Fibroblast of peridontal ligament (primary cell): Measurements from ENCODE around the gene RAB26.
"Not testable (repeated sequence)": the region's sequence is repeated elsewhere in the genome, so short reads cannot be mapped to it uniquely, and the experiment has no call there.

ENCODE experiments used
- DNase-seq: peaks from one replicate; pipeline ENCODE4 v3.0.0-alpha.2; 2010; ENCODE audit errors: extremely low read depth

The RAB26 gene

DNA sequence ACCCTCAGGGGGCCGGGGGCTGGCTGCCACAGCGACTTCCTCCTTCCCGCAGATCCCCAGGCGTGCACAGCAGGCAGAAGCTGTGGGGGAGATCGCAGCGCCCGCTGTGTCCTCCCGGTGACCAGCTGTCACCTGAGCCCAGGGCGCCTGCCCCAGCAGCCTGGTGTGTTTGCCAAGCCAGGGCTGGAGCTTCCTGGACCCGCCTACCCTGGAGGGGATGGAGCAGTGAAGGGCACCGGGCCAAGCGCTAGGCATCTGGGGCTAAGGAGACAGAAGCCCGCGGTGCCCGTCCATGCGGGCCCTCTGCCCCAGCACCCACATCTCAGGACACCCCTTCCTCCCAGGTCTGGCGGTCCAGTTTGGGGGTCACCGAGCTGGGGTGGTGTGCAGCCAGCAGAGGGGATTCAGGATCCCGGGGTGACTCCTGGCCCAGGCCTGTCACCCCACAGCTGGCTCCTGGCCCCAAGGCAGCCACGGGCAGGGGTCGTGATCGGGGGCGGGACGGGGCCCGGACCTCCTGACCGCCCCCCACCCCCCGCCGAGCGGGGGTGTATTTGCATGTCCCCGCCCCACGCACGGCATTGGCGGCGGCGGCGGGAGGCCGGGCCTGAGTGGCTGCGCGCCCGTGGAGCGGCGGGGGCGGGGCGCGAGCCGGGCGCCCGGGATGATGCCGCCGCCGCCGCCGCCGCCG, at the start of gene RAB26:
TSS of gene RAB26 (plus strand) at position 645 of the 691 bp plus-strand sequence. CDS start 159 bp downstream, outside the sequence.
- peak; percentile 24 for DNase-seq

DNA sequence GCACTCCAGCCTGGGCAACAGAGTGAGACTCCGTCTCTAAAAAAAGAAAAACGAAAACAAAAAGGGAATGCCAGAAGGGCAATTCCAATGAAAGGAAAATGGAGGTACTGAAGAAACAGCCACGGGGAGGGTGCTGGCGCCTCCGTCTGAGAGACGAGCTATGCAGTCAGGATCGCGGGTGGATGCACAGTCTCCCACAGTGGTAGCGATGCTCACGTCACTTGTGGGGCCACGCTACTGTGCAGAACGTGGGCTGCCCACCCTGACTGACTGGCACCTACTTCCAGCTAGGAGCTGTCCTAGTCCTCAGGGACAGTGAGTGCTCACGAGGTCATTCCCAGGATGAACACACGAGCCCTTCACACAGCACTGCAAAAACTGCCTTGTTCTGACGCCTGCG, 46.8 kb upstream of the RAB26 start:
- DNase-seq, result not testable (repeated sequence)

GRCh38 chr16:2102471-2102870, 46.0 kb upstream of the RAB26 start:
- no peak for DNase-seq

- DNase-seq, result not testable (repeated sequence)
Measured at GRCh38 chr16:2104464-2104863, 44.0 kb upstream of the RAB26 start.

- DNase-seq, result not testable (repeated sequence)
Measured at GRCh38 chr16:2105291-2105690, 43.1 kb upstream of the RAB26 start.

DNA sequence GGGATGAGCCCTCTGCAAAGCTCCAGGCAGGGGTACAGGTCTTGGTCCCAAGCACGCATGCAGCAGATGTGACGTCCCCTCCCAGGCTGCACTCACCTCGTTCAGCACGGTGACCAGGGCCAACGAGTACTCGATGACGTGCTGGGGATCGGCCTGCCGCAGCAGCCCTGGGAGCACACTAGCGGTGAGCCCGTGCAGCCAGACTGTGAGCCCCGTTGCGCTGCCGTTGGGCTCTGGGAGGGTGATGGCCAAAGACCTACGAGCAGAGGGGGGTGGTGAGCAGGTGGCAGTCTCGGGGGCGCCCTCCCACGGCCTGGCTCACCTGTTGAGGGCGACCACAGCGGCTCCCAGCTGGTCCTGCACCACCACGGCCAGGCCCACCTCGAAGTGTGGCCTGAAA, 42.7 kb upstream of the RAB26 start:
- not testable (repeated sequence) for DNase-seq

DNA sequence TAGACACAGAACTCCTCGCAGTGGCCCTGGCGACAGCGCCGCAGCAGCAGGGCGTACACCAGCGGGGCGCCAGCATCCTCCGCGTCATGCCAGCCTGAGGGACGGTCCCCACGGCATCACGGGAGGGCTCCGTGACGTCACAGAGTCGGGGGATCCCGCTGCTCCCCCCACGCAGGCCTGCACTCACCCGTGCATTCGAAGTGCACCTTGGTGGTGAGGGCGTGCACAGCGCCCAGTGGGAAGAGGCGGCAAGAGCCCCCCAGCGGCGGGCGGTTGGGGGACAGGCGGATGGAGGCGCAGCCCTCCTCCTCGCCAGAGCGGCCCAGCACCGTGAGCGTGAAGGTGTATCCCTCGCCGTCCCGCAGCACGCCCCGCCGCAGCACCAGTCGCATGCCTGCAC, 42.2 kb upstream of the RAB26 start:
- DNase-seq, result not testable (repeated sequence)

DNA sequence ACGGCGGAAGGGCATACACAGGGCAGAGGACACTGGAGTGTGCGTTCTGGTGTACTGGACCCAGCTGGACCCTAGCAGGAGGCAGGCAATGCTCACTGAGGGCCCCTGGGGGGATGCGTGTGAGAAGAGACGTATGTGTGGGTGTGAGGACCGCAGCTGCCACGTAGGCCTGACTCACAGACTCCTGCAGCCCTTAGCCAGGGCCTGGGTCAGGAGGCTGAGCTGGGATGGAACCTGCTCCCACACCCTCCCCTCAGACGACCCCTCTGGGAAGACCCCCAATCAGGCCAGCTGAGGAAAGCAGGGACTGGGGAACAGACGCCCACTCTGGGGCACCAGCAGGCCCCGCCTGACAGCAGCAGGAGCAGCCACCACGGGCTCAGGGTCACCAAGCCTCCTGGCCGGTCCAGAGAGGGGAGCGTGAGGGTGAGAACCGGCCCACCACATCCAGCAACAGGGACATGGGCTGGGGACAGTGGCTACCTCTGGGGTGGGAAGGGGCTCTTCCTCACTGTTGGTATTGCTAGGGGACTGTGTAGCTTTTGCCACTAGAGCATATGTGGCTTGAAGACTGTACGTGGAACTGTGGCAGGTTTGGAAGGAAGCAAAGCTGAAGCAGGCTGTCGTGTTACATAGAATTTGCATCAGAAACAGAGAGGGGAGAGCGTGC, 41.2 kb upstream of the RAB26 start:
- peak; percentile 61 for DNase-seq

GRCh38 chr16:2107791-2108125, 40.7 kb upstream of the RAB26 start:
- DNase-seq, result not testable (repeated sequence)

- not testable (repeated sequence) for DNase-seq
Measured at GRCh38 chr16:2108446-2109270, 39.8 kb upstream of the RAB26 start.

- not testable (repeated sequence) for DNase-seq
Measured at GRCh38 chr16:2109271-2109580, 39.2 kb upstream of the RAB26 start.

- not testable (repeated sequence) for DNase-seq
Measured at GRCh38 chr16:2109872-2110271, 38.6 kb upstream of the RAB26 start.

DNA sequence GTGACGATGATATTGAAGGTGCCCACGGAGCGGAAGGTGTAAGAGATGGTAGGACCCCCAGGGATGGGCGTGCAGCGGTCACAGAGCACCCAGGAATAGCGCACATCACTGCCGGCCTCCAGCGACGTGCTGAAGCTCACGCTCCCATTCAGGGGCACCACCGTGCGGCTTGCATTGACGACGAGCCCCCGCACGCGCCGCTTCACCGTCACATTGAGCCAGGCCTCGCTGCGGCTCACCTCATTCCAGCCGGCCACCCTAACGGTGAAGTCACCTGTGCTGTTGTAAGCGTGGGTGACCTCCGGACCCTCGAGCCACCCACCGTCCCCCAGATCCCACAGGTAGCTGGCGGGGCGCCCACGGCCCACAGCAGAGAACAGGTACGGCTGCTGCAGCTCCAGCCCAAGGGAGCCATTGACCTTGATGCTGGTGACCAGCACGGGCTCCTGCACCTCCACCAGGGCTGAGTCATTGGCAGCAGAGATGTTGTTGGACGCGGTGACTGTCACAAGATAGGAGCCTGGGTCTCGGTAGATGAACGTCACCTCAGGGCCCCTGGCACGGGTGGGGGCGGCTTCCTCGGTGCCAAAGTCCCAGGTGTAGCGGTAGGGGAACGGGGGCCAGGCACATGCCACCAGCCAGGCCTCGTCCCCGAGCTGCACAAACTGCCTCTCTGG, 38.0 kb upstream of the RAB26 start:
- DNase-seq, result not testable (repeated sequence)

DNA sequence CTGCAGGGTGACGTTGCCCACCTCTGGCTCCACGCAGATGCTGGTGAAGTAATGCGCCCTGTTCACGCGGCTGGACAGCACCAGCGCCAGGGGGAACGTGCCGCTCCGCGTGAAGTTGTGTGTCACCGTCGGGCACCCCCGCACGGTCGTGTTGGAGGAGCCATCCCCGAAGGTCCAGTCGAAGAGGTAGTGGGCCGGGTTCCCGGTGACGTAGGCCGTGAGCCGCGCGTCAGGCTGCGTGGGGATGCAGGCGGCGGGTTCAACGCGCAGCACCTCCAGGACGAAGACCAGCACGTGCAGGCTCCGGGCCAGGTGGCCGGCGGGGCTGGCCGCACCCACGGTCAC, 37.4 kb upstream of the RAB26 start:
- not testable (repeated sequence) for DNase-seq

DNA sequence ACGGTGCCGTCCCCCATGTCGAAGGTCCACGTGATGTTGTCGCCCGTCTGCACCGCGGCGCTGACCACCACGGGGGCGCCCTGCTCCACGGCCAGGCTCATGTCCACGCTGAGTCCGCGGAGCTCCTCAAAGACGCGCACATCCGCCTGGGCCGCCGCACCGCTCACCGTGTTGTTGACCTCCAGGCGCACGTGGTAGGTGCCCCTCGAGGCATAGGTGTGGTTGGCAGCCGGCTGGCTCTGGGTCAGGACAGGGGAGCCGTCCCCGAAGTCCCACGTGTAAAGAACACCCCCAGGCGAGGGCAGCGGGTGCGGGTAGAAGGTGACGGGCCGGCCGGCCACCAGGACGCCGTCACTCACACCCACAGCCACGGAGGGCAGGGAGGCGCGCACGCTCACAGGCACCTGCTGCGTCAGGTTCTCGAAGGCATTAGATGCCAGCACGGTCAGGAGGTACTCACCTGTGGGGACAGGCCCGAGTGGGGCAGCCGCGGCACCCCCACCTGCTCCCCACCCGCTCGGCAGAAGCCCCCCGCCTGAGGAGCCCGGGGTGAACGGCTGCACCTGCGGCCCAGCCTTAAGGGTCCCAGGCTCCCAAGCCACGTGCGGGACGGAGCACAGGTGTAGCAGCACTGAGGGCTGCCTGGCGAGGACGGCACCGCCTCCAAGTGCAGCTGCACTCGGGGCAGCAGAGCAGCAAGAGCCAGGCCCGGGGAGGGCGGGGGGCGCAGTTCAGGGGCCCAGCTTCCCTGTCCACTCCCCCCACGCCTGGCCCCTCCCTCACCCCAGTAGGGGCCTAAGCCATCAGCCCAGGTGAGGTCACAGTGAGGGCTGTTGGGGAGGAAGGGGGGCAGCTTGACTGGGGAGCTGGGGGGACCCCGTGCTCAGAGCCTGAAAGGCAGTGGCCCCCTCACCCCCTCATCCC, 36.8 kb upstream of the RAB26 start:
- DNase-seq, result not testable (repeated sequence)

DNA sequence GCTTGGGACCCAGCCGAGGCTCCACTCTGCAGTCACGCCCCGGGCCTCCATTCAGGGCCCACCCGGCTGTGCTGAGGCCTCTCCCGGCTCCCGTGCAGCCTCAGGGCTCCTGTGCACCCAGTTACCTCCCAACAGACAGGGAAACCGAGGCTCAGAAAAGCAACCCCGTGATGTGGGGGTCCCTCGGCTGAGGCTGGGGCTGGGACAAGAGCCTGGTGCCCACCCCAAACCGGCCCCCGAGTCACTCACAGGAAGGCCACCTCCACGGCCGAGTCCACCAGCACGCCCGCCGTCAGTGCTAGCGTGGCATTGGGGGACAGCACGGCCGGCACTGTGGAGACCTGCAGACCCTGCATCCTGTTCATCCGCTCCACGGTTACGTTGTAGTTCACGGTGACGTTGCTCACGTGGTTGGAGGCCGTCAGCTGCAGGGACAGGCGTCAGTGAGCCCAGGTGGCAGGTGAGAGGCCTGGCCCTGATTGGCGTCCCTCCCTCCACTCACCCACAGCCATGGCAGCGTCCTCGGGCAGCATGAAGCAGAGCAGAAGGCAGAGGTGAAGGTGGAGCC, 35.8 kb upstream of the RAB26 start:
- DNase-seq, result not testable (repeated sequence)

- DNase-seq, result not testable (repeated sequence)
Measured at GRCh38 chr16:2114225-2114624, 34.2 kb upstream of the RAB26 start.

- DNase-seq, result not testable (repeated sequence)
Measured at GRCh38 chr16:2114885-2115590, 33.4 kb upstream of the RAB26 start.

GRCh38 chr16:2115591-2115973, 32.8 kb upstream of the RAB26 start:
- DNase-seq, result no peak

DNA sequence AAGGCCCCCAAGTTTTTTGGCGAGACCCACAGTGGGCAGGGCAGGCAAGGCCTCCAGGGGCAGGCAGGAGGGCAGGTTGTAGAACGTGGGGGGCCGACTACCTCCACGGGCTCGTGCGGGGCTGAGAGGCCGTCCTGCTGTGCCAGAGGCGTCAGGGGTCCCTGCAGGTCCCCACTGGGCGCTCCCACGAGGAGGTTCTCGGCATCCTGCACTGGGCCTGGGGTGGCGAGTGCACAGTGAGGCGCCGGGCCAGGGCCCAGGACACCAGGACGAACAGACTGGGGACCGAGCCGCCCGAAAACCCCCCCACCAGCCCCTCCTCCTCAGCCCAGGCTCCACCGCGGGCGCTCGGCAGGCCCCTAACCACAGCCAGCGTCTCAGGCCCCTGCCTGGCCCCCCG, 32.0 kb upstream of the RAB26 start:
- DNase-seq, result not testable (repeated sequence)
